GM19467 (cell line): ENCODE results near the gene ABHD17C.
"Not testable (repeated sequence)": the region's sequence is repeated elsewhere in the genome, so short reads cannot be mapped to it uniquely, and the experiment has no call there.

Source experiments
- ATAC-seq: cut with Tn5 transposase; IDR thresholded peaks from one replicate; pipeline ENCODE4 v1.9.1; 2021; ENCODE audit warnings: mild to moderate bottlenecking, moderate library complexity; ENCODE audit not compliant: unreplicated experiment

ABHD17C gene

GRCh38 chr15:80695099-80695910 is at the start of gene ABHD17C:
Gene ABHD17C (plus strand): TSS chr15:80695310. CDS start chr15:80695430, 120 bp downstream.
- peak; percentile 74 for ATAC-seq

GRCh38 chr15:80645494-80646065 is 49.5 kb upstream of the ABHD17C start:
- no peak for ATAC-seq

GRCh38 chr15:80647424-80647823 is 47.7 kb upstream of the ABHD17C start:
- ATAC-seq = not testable (repeated sequence)

GRCh38 chr15:80654299-80654698 is 40.8 kb upstream of the ABHD17C start:
- no peak for ATAC-seq

- ATAC-seq = no peak
Observed at GRCh38 chr15:80659375-80659774, 35.7 kb upstream of the ABHD17C start.

- no peak for ATAC-seq
Observed at GRCh38 chr15:80660119-80660518, 35.0 kb upstream of the ABHD17C start.

- ATAC-seq = no peak
Observed at GRCh38 chr15:80662129-80662528, 33.0 kb upstream of the ABHD17C start.

GRCh38 chr15:80662757-80663553 is 32.2 kb upstream of the ABHD17C start:
- no peak for ATAC-seq

- ATAC-seq = no peak
Observed at GRCh38 chr15:80665151-80665550, 30.0 kb upstream of the ABHD17C start.

- ATAC-seq = no peak
Observed at GRCh38 chr15:80667936-80668335, 27.2 kb upstream of the ABHD17C start.

GRCh38 chr15:80668546-80669236 is 26.4 kb upstream of the ABHD17C start:
- no peak for ATAC-seq

GRCh38 chr15:80669663-80670273 is 25.3 kb upstream of the ABHD17C start:
- ATAC-seq = no peak

GRCh38 chr15:80673561-80674244 is 21.4 kb upstream of the ABHD17C start:
- no peak for ATAC-seq

GRCh38 chr15:80674245-80674614 is 20.9 kb upstream of the ABHD17C start:
- no peak for ATAC-seq

- ATAC-seq = no peak
Observed at GRCh38 chr15:80677041-80677440, 18.1 kb upstream of the ABHD17C start.

- ATAC-seq = no peak
Observed at GRCh38 chr15:80679167-80679803, 15.8 kb upstream of the ABHD17C start.

GRCh38 chr15:80679804-80680175 is 15.3 kb upstream of the ABHD17C start:
- ATAC-seq = no peak

- ATAC-seq = no peak
Observed at GRCh38 chr15:80682201-80682600, 12.9 kb upstream of the ABHD17C start.

- ATAC-seq = no peak
Observed at GRCh38 chr15:80684697-80685096, 10.4 kb upstream of the ABHD17C start.

- ATAC-seq = no peak
Observed at GRCh38 chr15:80685628-80686027, 9.5 kb upstream of the ABHD17C start.
